ENCODE data around the gene SRRD. TPM values are rescaled to one million over a fixed set of nuclear protein-coding genes. Genes with fewer than 3 reads are reported as not detected.

The SRRD gene
- polyA plus RNA-seq, 2 donors: 7.4 to 11.9 TPM

DNA sequence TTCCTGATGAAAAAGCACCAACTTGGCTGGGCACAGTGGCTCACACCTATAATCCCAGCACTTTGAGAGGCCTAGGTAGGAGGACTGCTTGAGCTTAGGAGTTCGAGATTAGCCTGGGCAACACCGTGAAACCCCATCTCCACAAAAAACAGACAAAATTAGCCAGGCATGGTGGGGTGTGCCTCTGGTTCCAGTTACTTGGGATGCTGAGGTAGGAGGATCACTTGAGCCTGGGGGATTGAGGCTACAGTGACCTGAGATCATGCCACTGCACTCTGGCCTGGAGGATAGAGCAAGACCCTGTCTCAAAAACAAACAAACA lies 3.1 kb upstream of the SRRD start:
- H3K4me3 ChIP-seq (ENCODE audit: low read depth in 1 of 2, low read length in 2 of 2): no peak overlapping the region
- H3K36me3 ChIP-seq (ENCODE audit: control insufficient read depth in 2 of 2, insufficient read depth in 2 of 2, low read length in 1 of 2): peaks cover 2% of the 10 kb centered on the region in 2 donors
- WGBS, 2 donors: 80 to 92% methylated on average over 2 of the region's 2 CpGs

DNA sequence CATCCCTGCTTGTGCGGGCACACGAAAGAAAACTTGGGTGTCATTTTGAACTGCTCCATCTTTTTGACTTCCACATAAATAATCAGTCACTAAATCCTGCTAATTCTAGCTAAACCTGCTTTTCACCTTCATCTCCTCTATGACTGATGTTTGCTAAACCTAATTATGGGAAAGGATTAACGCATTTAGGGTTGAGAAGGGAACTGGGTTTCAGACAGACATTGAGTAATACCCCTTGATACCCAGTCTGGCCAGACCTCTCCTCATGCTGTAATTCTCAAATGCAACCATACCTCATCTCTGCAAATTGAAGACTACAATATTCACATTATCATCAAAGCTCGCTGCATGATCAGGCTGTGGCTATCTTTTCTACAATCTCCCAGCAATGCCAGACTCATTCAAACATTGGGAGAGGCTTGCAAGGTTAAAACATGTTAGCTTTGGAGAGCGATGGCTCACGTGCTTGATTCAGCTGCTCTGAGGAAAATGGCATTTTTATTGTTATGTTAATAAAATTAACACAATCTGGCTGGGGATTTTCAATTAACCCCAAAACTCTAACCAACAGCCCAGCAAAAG lies 2.5 kb upstream of the SRRD start:
- Histone ChIP-seq H3K4me3 (ENCODE audit: low read depth in 1 of 2, low read length in 2 of 2) (no peak overlapping the region), H3K27me3 (ENCODE audit: control insufficient read depth in 1 of 2, insufficient read depth in 2 of 2, low read length in 2 of 2) (no peaks in the 10 kb centered on the region), H3K36me3 (ENCODE audit: control insufficient read depth in 2 of 2, insufficient read depth in 2 of 2, low read length in 1 of 2) (peaks cover 2% of the 10 kb centered on the region in 2 donors), H3K4me1 (ENCODE audit: control insufficient read depth in 2 of 2, insufficient read depth in 2 of 2, low read length in 1 of 2) (peaks cover 2 to 14% of the 10 kb centered on the region in 2 donors), H3K9me3 (ENCODE audit: control insufficient read depth in 2 of 2, insufficient read depth in 1 of 2, low read depth in 1 of 2, low read length in 1 of 2) (no peaks in the 10 kb centered on the region), H3K27ac (ENCODE audit: low read depth in 2 of 2, low read length in 1 of 2) (peak overlapping the region; percentile 22 to 86)
- 53 to 59% methylated on average over 6 of the region's 6 CpGs for whole genome bisulfite sequencing, 2 donors

More for the DNA sequence above, 3.1 kb upstream of the SRRD start:
- Histone ChIP-seq H3K9me3 (ENCODE audit: control insufficient read depth in 2 of 2, insufficient read depth in 1 of 2, low read depth in 1 of 2, low read length in 1 of 2) (no peaks in the 10 kb centered on the region), H3K27ac (ENCODE audit: low read depth in 2 of 2, low read length in 1 of 2) (peak overlapping the region; percentile 22 to 86), H3K27me3 (ENCODE audit: control insufficient read depth in 1 of 2, insufficient read depth in 2 of 2, low read length in 2 of 2) (no peaks in the 10 kb centered on the region), H3K4me1 (ENCODE audit: control insufficient read depth in 2 of 2, insufficient read depth in 2 of 2, low read length in 1 of 2) (peaks cover 2 to 14% of the 10 kb centered on the region in 2 donors)

- Histone ChIP-seq H3K27ac (ENCODE audit: low read depth in 2 of 2, low read length in 1 of 2) (peak overlapping the region; percentile 20 to 28), H3K4me3 (ENCODE audit: low read depth in 1 of 2, low read length in 2 of 2) (no peak overlapping the region), H3K36me3 (ENCODE audit: control insufficient read depth in 2 of 2, insufficient read depth in 2 of 2, low read length in 1 of 2) (peaks cover 2% of the 10 kb centered on the region in 2 donors), H3K27me3 (ENCODE audit: control insufficient read depth in 1 of 2, insufficient read depth in 2 of 2, low read length in 2 of 2) (no peaks in the 10 kb centered on the region), H3K4me1 (ENCODE audit: control insufficient read depth in 2 of 2, insufficient read depth in 2 of 2, low read length in 1 of 2) (peaks cover 1 to 14% of the 10 kb centered on the region in 2 donors), H3K9me3 (ENCODE audit: control insufficient read depth in 2 of 2, insufficient read depth in 1 of 2, low read depth in 1 of 2, low read length in 1 of 2) (no peaks in the 10 kb centered on the region)
- 78 to 80% methylated on average over 4 of the region's 4 CpGs for whole genome bisulfite sequencing, 2 donors
These were observed 2.0 kb upstream of the SRRD start for GRCh38 chr22:26481694-26482093.

GRCh38 chr22:26482161-26482560 lies 1.5 kb upstream of the SRRD start:
- Histone ChIP-seq H3K36me3 (ENCODE audit: control insufficient read depth in 2 of 2, insufficient read depth in 2 of 2, low read length in 1 of 2) (no peaks in the 10 kb centered on the region), H3K27me3 (ENCODE audit: control insufficient read depth in 1 of 2, insufficient read depth in 2 of 2, low read length in 2 of 2) (no peaks in the 10 kb centered on the region), H3K9me3 (ENCODE audit: control insufficient read depth in 2 of 2, insufficient read depth in 1 of 2, low read depth in 1 of 2, low read length in 1 of 2) (no peaks in the 10 kb centered on the region), H3K4me3 (ENCODE audit: low read depth in 1 of 2, low read length in 2 of 2) (no peak overlapping the region), H3K27ac (ENCODE audit: low read depth in 2 of 2, low read length in 1 of 2) (no peak overlapping the region), H3K4me1 (ENCODE audit: control insufficient read depth in 2 of 2, insufficient read depth in 2 of 2, low read length in 1 of 2) (peaks cover 0 to 14% of the 10 kb centered on the region in 2 donors)
- WGBS, 2 donors: 50 to 61% methylated on average over 5 of the region's 5 CpGs

GRCh38 chr22:26483043-26483438 lies 636 bp upstream of the SRRD start:
- Histone ChIP-seq H3K4me3 (ENCODE audit: low read depth in 1 of 2, low read length in 2 of 2) (peak overlapping the region; percentile 72 to 84), H3K27ac (ENCODE audit: low read depth in 2 of 2, low read length in 1 of 2) (peak overlapping the region; percentile 90 to 91), H3K9me3 (ENCODE audit: control insufficient read depth in 2 of 2, insufficient read depth in 1 of 2, low read depth in 1 of 2, low read length in 1 of 2) (no peaks in the 10 kb centered on the region), H3K36me3 (ENCODE audit: control insufficient read depth in 2 of 2, insufficient read depth in 2 of 2, low read length in 1 of 2) (no peaks in the 10 kb centered on the region), H3K4me1 (ENCODE audit: control insufficient read depth in 2 of 2, insufficient read depth in 2 of 2, low read length in 1 of 2) (peaks cover 0 to 14% of the 10 kb centered on the region in 2 donors), H3K27me3 (ENCODE audit: control insufficient read depth in 1 of 2, insufficient read depth in 2 of 2, low read length in 2 of 2) (no peaks in the 10 kb centered on the region)
- 9 to 11% methylated on average over 7 of the region's 7 CpGs for WGBS, 2 donors

DNA sequence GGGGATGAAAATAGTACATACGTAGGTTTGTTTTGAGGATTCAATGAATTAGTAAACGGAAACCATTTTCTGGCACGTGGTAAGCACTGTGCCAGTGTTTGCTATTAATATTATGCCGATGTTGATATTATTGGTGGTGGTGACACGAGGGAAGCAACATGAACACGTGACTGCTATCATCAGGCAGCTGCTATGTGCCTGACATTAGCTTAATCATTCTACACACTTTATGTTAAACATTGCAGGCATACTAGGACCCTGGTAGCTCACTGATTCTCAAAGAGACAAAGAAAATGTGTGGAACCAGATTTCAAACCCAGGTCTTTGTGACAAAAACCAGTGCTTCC lies 656 bp downstream of the SRRD start:
- Histone ChIP-seq H3K4me3 (ENCODE audit: low read depth in 1 of 2, low read length in 2 of 2) (peak overlapping the region; percentile 72 to 84), H3K4me1 (ENCODE audit: control insufficient read depth in 2 of 2, insufficient read depth in 2 of 2, low read length in 1 of 2) (peaks cover 0 to 11% of the 10 kb centered on the region in 2 donors), H3K9me3 (ENCODE audit: control insufficient read depth in 2 of 2, insufficient read depth in 1 of 2, low read depth in 1 of 2, low read length in 1 of 2) (no peaks in the 10 kb centered on the region), H3K27ac (ENCODE audit: low read depth in 2 of 2, low read length in 1 of 2) (peak overlapping the region; percentile 26 to 87), H3K27me3 (ENCODE audit: control insufficient read depth in 1 of 2, insufficient read depth in 2 of 2, low read length in 2 of 2) (no peaks in the 10 kb centered on the region), H3K36me3 (ENCODE audit: control insufficient read depth in 2 of 2, insufficient read depth in 2 of 2, low read length in 1 of 2) (peaks cover 4 to 7% of the 10 kb centered on the region in 2 donors)
- WGBS, 2 donors: 5 to 6% methylated on average over 6 of the region's 6 CpGs

DNA sequence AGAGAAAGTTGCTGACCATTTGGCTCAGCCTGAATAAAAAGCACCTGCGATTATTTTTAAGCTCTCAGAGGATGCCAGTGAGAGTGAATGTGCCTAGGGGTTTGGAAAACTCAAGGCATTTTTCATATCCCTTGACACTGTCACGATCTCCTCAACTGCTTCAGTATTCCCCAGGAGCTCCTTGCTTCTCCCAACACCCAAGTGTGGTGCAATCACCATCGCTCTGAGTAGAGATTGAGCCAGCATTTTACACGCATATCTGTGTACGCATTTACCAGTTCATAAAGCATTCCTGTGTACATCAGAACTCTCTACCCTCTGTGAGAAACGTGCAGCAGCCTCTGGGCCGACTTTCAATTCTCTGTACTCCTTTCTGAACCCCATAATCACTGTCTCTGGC lies 1.3 kb downstream of the SRRD start:
- H3K4me3 ChIP-seq (ENCODE audit: low read depth in 1 of 2, low read length in 2 of 2): no peak overlapping the region
- no peaks in the 10 kb centered on the region for H3K9me3 ChIP-seq (ENCODE audit: control insufficient read depth in 2 of 2, insufficient read depth in 1 of 2, low read depth in 1 of 2, low read length in 1 of 2)
- 51% methylated on average over 7 of the region's 7 CpGs for WGBS, 2 donors
- peaks cover 0 to 11% of the 10 kb centered on the region in 2 donors for H3K4me1 ChIP-seq (ENCODE audit: control insufficient read depth in 2 of 2, insufficient read depth in 2 of 2, low read length in 1 of 2)
- peaks cover 4 to 13% of the 10 kb centered on the region in 2 donors for H3K36me3 ChIP-seq (ENCODE audit: control insufficient read depth in 2 of 2, insufficient read depth in 2 of 2, low read length in 1 of 2)
- no peak overlapping the region for H3K27ac ChIP-seq (ENCODE audit: low read depth in 2 of 2, low read length in 1 of 2)
- H3K27me3 ChIP-seq (ENCODE audit: control insufficient read depth in 1 of 2, insufficient read depth in 2 of 2, low read length in 2 of 2): no peaks in the 10 kb centered on the region

GRCh38 chr22:26485806-26486390 lies 2.2 kb downstream of the SRRD start:
- no peak overlapping the region for H3K27ac ChIP-seq (ENCODE audit: low read depth in 2 of 2, low read length in 1 of 2)
- no peaks in the 10 kb centered on the region for H3K9me3 ChIP-seq (ENCODE audit: control insufficient read depth in 2 of 2, insufficient read depth in 1 of 2, low read depth in 1 of 2, low read length in 1 of 2)
- H3K4me3 ChIP-seq (ENCODE audit: low read depth in 1 of 2, low read length in 2 of 2): no peak overlapping the region
- peaks cover 0 to 5% of the 10 kb centered on the region in 2 donors for H3K4me1 ChIP-seq (ENCODE audit: control insufficient read depth in 2 of 2, insufficient read depth in 2 of 2, low read length in 1 of 2)
- no peaks in the 10 kb centered on the region for H3K27me3 ChIP-seq (ENCODE audit: control insufficient read depth in 1 of 2, insufficient read depth in 2 of 2, low read length in 2 of 2)
- H3K36me3 ChIP-seq (ENCODE audit: control insufficient read depth in 2 of 2, insufficient read depth in 2 of 2, low read length in 1 of 2): peaks cover 4 to 14% of the 10 kb centered on the region in 2 donors
- 61 to 70% methylated on average over 3 of the region's 3 CpGs for WGBS, 2 donors

GRCh38 chr22:26486394-26486793 lies 2.7 kb downstream of the SRRD start:
- no peak overlapping the region for H3K4me3 ChIP-seq (ENCODE audit: low read depth in 1 of 2, low read length in 2 of 2)
- H3K36me3 ChIP-seq (ENCODE audit: control insufficient read depth in 2 of 2, insufficient read depth in 2 of 2, low read length in 1 of 2): peaks cover 4 to 14% of the 10 kb centered on the region in 2 donors
- no peak overlapping the region for H3K27ac ChIP-seq (ENCODE audit: low read depth in 2 of 2, low read length in 1 of 2)
- peaks cover 0 to 5% of the 10 kb centered on the region in 2 donors for H3K4me1 ChIP-seq (ENCODE audit: control insufficient read depth in 2 of 2, insufficient read depth in 2 of 2, low read length in 1 of 2)
- no peaks in the 10 kb centered on the region for H3K27me3 ChIP-seq (ENCODE audit: control insufficient read depth in 1 of 2, insufficient read depth in 2 of 2, low read length in 2 of 2)
- WGBS, 2 donors: 86 to 88% methylated on average over 5 of the region's 5 CpGs
- H3K9me3 ChIP-seq (ENCODE audit: control insufficient read depth in 2 of 2, insufficient read depth in 1 of 2, low read depth in 1 of 2, low read length in 1 of 2): no peaks in the 10 kb centered on the region

GRCh38 chr22:26487996-26488395 lies 4.3 kb downstream of the SRRD start:
- Histone ChIP-seq H3K36me3 (ENCODE audit: control insufficient read depth in 2 of 2, insufficient read depth in 2 of 2, low read length in 1 of 2) (peaks cover 4 to 20% of the 10 kb centered on the region in 2 donors), H3K27ac (ENCODE audit: low read depth in 2 of 2, low read length in 1 of 2) (no peak overlapping the region), H3K27me3 (ENCODE audit: control insufficient read depth in 1 of 2, insufficient read depth in 2 of 2, low read length in 2 of 2) (no peaks in the 10 kb centered on the region), H3K9me3 (ENCODE audit: control insufficient read depth in 2 of 2, insufficient read depth in 1 of 2, low read depth in 1 of 2, low read length in 1 of 2) (no peaks in the 10 kb centered on the region), H3K4me1 (ENCODE audit: control insufficient read depth in 2 of 2, insufficient read depth in 2 of 2, low read length in 1 of 2) (peaks cover 0 to 5% of the 10 kb centered on the region in 2 donors), H3K4me3 (ENCODE audit: low read depth in 1 of 2, low read length in 2 of 2) (no peak overlapping the region)
- 45 to 50% methylated on average over 3 of the region's 3 CpGs for WGBS, 2 donors
